GM20000 (cell line): ENCODE data around the gene HBM.

Source experiments
- DNase-seq: peaks from one replicate; pipeline ENCODE4 v3.0.0; 2012; ENCODE audit warnings: low spot score
- CTCF ChIP-seq: IDR thresholded peaks from 2 replicates; pipeline ENCODE4 v1.5.1; 2012; ENCODE audit warnings: mild to moderate bottlenecking, control low read depth; ENCODE audit errors: extremely low read depth, missing control alignments

The HBM gene

GRCh38 chr16:181565-182021 lies 15.8 kb downstream of the HBM start:
- no peak for DNase-seq
- peak; percentile 81 for TF ChIP-seq CTCF

- TF ChIP-seq CTCF: no peak
Measured at GRCh38 chr16:183005-183404, 17.2 kb downstream of the HBM start.

GRCh38 chr16:185213-185612 lies 19.4 kb downstream of the HBM start:
- TF ChIP-seq CTCF: no peak
- DNase-seq: no peak

More at GRCh38 chr16:183005-183404, 17.2 kb downstream of the HBM start:
- no peak for DNase-seq

- DNase-seq: no peak
- no peak for TF ChIP-seq CTCF
Measured at GRCh38 chr16:185691-186090, 19.9 kb downstream of the HBM start.

GRCh38 chr16:187330-187729 lies 21.6 kb downstream of the HBM start:
- TF ChIP-seq CTCF: no peak
- no peak for DNase-seq

- DNase-seq: peak; percentile 42
- no peak for TF ChIP-seq CTCF
Measured at GRCh38 chr16:188674-189073, 22.9 kb downstream of the HBM start.

- no peak for TF ChIP-seq CTCF
- DNase-seq: no peak
Measured at GRCh38 chr16:189604-190186, 23.9 kb downstream of the HBM start.
